ENCODE measurements around the gene TIGD7. TPM values are rescaled to one million over a fixed set of nuclear protein-coding genes. Genes with fewer than 3 reads are reported as not detected.

TIGD7 gene
- total and polyA plus RNA-seq, 2 of the 13 experiments (the other 11 are each of a cell fraction or from before 2014, with no cell fraction given), result not detected

- TF ChIP-seq, protein P1, sequence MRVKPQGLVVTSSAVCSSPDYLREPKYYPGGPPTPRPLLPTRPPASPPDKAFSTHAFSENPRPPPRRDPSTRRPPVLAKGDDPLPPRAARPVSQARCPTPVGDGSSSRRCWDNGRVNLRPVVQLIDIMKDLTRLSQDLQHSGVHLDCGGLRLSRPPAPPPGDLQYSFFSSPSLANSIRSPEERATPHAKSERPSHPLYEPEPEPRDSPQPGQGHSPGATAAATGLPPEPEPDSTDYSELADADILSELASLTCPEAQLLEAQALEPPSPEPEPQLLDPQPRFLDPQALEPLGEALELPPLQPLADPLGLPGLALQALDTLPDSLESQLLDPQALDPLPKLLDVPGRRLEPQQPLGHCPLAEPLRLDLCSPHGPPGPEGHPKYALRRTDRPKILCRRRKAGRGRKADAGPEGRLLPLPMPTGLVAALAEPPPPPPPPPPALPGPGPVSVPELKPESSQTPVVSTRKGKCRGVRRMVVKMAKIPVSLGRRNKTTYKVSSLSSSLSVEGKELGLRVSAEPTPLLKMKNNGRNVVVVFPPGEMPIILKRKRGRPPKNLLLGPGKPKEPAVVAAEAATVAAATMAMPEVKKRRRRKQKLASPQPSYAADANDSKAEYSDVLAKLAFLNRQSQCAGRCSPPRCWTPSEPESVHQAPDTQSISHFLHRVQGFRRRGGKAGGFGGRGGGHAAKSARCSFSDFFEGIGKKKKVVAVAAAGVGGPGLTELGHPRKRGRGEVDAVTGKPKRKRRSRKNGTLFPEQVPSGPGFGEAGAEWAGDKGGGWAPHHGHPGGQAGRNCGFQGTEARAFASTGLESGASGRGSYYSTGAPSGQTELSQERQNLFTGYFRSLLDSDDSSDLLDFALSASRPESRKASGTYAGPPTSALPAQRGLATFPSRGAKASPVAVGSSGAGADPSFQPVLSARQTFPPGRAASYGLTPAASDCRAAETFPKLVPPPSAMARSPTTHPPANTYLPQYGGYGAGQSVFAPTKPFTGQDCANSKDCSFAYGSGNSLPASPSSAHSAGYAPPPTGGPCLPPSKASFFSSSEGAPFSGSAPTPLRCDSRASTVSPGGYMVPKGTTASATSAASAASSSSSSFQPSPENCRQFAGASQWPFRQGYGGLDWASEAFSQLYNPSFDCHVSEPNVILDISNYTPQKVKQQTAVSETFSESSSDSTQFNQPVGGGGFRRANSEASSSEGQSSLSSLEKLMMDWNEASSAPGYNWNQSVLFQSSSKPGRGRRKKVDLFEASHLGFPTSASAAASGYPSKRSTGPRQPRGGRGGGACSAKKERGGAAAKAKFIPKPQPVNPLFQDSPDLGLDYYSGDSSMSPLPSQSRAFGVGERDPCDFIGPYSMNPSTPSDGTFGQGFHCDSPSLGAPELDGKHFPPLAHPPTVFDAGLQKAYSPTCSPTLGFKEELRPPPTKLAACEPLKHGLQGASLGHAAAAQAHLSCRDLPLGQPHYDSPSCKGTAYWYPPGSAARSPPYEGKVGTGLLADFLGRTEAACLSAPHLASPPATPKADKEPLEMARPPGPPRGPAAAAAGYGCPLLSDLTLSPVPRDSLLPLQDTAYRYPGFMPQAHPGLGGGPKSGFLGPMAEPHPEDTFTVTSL (CRISPR knock-in tag; IDR thresholded peaks at IDR 0.05; ENCODE audit: borderline replicate concordance), result no peak
- TF ChIP-seq ZFP82 (CRISPR knock-in tag; IDR thresholded peaks at IDR 0.05; ENCODE audit: borderline replicate concordance) (no peak; the same call in 1 of the 2 replicates), ZNF317 (CRISPR knock-in tag; IDR thresholded peaks at IDR 0.05) (no peak; the same call in 1 of the 2 replicates), MTF2 (CRISPR knock-in tag; IDR thresholded peaks at IDR 0.05; ENCODE audit: borderline replicate concordance) (0 out of 2 replicates have a peak, but pooled peaks have one; percentile 48), PITX1 (CRISPR knock-in tag; IDR thresholded peaks at IDR 0.05) (no peak), SCMH1 (CRISPR knock-in tag; IDR thresholded peaks at IDR 0.05; ENCODE audit: borderline replicate concordance) (no peak), SNAPC2 (CRISPR knock-in tag; IDR thresholded peaks at IDR 0.05) (no peak; the same call in 1 of the 2 replicates), ATF7-NPFF (CRISPR knock-in tag; IDR thresholded peaks at IDR 0.05; ENCODE audit: low read depth) (0 out of 2 replicates have a peak, but pooled peaks have one; percentile 27), ZNF773 (CRISPR knock-in tag; IDR thresholded peaks at IDR 0.05; ENCODE audit: borderline replicate concordance) (0 out of 2 replicates have a peak, but pooled peaks have one; percentile 66)
Measured at GRCh38 chr16:3282730-3283542, 22.3 kb downstream of the TIGD7 start, which contains the start of gene ZNF263 (continued).

Data from HepG2 (cell line).